K562 (cell line): ENCODE results near the gene PHB1. TPM values are rescaled to one million over a fixed set of nuclear protein-coding genes. Genes with fewer than 3 reads are reported as not detected.

Source experiments
- ATAC-seq: fragments of 200-7000 bp; cut with Tn5 transposase; 3 replicates; pipeline ENCODE4 v1.9.1; 2020; ENCODE audit warnings: moderate library complexity
- BruUV-seq: library from RNA; stranded (reverse); fragments of 400-500 nt; replicated peaks from 2 replicates; lab custom pipeline; 2021; lab: Mats Ljungman, UMichigan
- CTCF ChIA-PET: fragments of 300-600 bp; formaldehyde crosslinking; extraction: SDS; loops from one replicate; lab custom pipeline; 2021; ENCODE audit warnings: low intra/inter-chr PET ratio; lab: Yijun Ruan, JAX
- POLR2A ChIA-PET: fragments of 300-600, 350-650 bp; sonication (Branson Sonifier 250); formaldehyde crosslinking; extraction: SDS; loops from one replicate; lab custom pipeline; 2021; ENCODE audit warnings: antibody characterized with exemption, inconsistent platforms; lab: Yijun Ruan, JAX
- DNase-seq, 4 experiments: peaks; one replicate each; pipeline versions ENCODE4 v3.0.0 to v3.0.0-alpha.2; 2011 to 2018; ENCODE audit warnings: low spot score in 3 of 4, mixed read lengths in 3 of 4; ENCODE audit errors: extremely low read depth in 1 of 4
- FAIRE-seq: peaks from 2 replicates; lab custom pipeline; 2011; peaks lifted over from hg19 to GRCh38; lab: Jason Lieb, UNC
- H2AFZ ChIP-seq: 2 replicates; pipeline ENCODE4 v1.6.0; 2011; ENCODE audit warnings: low read depth, low read length, control low read depth, inconsistent platforms
- H3K27ac ChIP-seq: fragments of 200-600 bp; 3 replicates; pipeline ENCODE4 v1.8.0; 2011; ENCODE audit warnings: low read depth, mild to moderate bottlenecking, control low read depth, inconsistent platforms, low read length, moderate library complexity, mixed read lengths; ENCODE audit errors: extremely low read depth
- H3K27me3 ChIP-seq, 2 experiments: fragments of 300-600 bp in 1 of 2; 2 replicates in 1 of 2; 3 replicates in 1 of 2; pipeline versions ENCODE4 v1.6.0 to v1.8.0; 2011; ENCODE audit warnings: inconsistent platforms in 2 of 2, low read length in 2 of 2, mild to moderate bottlenecking in 1 of 2, mixed read lengths in 1 of 2, moderate library complexity in 1 of 2; ENCODE audit not compliant: control insufficient read depth in 2 of 2, insufficient read depth in 2 of 2
- H3K36me3 ChIP-seq: fragments of 300-600 bp; 3 replicates; pipeline ENCODE4 v1.8.0; 2011; ENCODE audit warnings: mild to moderate bottlenecking, low read length, inconsistent platforms; ENCODE audit not compliant: control insufficient read depth, insufficient read depth
- H3K4me1 ChIP-seq, 2 experiments: fragments of 200-600 bp in 1 of 2; replicated peaks in 1 of 2; 2 replicates in 1 of 2; 3 replicates in 1 of 2; pipeline versions ENCODE4 v1.5.1 to v1.8.0; 2011; ENCODE audit warnings: inconsistent platforms in 2 of 2, low read length in 2 of 2, mild to moderate bottlenecking in 1 of 2, mixed read lengths in 1 of 2, moderate library complexity in 1 of 2; ENCODE audit not compliant: control insufficient read depth in 2 of 2, insufficient read depth in 2 of 2
- H3K4me2 ChIP-seq: 2 replicates; pipeline ENCODE4 v1.6.1; 2011; ENCODE audit warnings: low read length, control low read depth, inconsistent platforms, mixed read lengths; ENCODE audit not compliant: insufficient read depth
- H3K4me3 ChIP-seq: fragments of 200-600 bp; sonication (generic), shearing (Covaris generic); 2 replicates; pipeline ENCODE4 v1.5.1; 2016; ENCODE audit warnings: control low read depth, inconsistent platforms
- H3K79me2 ChIP-seq: fragments of 200-600 bp; 3 replicates; pipeline ENCODE4 v1.8.0; 2011; ENCODE audit warnings: low read length, inconsistent platforms; ENCODE audit not compliant: control insufficient read depth, insufficient read depth
- H3K9ac ChIP-seq, 2 experiments: 2 replicates each; pipeline versions ENCODE4 v1.6.0 to v1.6.1; 2011; ENCODE audit warnings: low read depth in 2 of 2, low read length in 2 of 2, control low read depth in 1 of 2, inconsistent platforms in 1 of 2, mild to moderate bottlenecking in 1 of 2, mixed read lengths in 1 of 2; ENCODE audit not compliant: insufficient read depth in 1 of 2
- H3K9me1 ChIP-seq: one replicate; pipeline ENCODE4 v1.6.0; 2011; ENCODE audit warnings: inconsistent platforms, mild to moderate bottlenecking, low read length, moderate library complexity; ENCODE audit not compliant: control insufficient read depth, insufficient read depth
- H3K9me3 ChIP-seq: replicated peaks from 2 replicates; pipeline ENCODE4 v1.5.1; 2011; ENCODE audit warnings: low read depth, low read length, inconsistent platforms; ENCODE audit not compliant: control insufficient read depth, insufficient read depth
- H4K20me1 ChIP-seq: replicated peaks from 2 replicates; pipeline ENCODE4 v1.6.1; 2011; ENCODE audit warnings: low read length, inconsistent platforms, mixed read lengths; ENCODE audit not compliant: control insufficient read depth, insufficient read depth
- BHLHE40 ChIP-seq: IDR thresholded peaks from 2 replicates; pipeline ENCODE4 v1.6.1; 2011; ENCODE audit warnings: low read length, improper control_type of control experiment
- CHAMP1 ChIP-seq: fragments of 450-650 bp; IDR thresholded peaks from 2 replicates; pipeline ENCODE4 v1.6.1; 2016; ENCODE audit warnings: mild to moderate bottlenecking
- OTX1 ChIP-seq: fragments of 450-650 bp; formaldehyde crosslinking; IDR thresholded peaks from 2 replicates; pipeline ENCODE4 v1.4.0; 2022; ENCODE audit warnings: mild to moderate bottlenecking
- RBM25 ChIP-seq: fragments of 200-400 bp; formaldehyde crosslinking; IDR thresholded peaks from 2 replicates; pipeline ENCODE4 v1.6.1; 2018; ENCODE audit warnings: low read length, low read depth, moderate library complexity; ENCODE audit not compliant: severe bottlenecking
- SAFB2 ChIP-seq: fragments of 200-400 bp; formaldehyde crosslinking; IDR thresholded peaks from 2 replicates; pipeline ENCODE4 v1.6.1; 2018; ENCODE audit warnings: borderline replicate concordance, low read length, low read depth, moderate library complexity; ENCODE audit not compliant: severe bottlenecking
- TFAM ChIP-seq: fragments of 250-450 bp; sonication (Bioruptor Pico); conservative IDR thresholded peaks from 2 replicates; pipeline ENCODE4 v1.5.0; 2021; ENCODE audit warnings: mild to moderate bottlenecking, moderate library complexity
- ZFP30 ChIP-seq: fragments of 250-450 bp; sonication (Bioruptor Pico); IDR thresholded peaks from 2 replicates; pipeline ENCODE4 v1.8.0; 2022; ENCODE audit warnings: moderate library complexity, mild to moderate bottlenecking, inconsistent platforms, borderline replicate concordance
- ZFP36 ChIP-seq: fragments of 150-350 bp; IDR thresholded peaks from 2 replicates; pipeline ENCODE4 v1.6.1; 2018; ENCODE audit warnings: low read length, low read depth; ENCODE audit not compliant: partially characterized antibody
- whole genome bisulfite sequencing: fragments of 100-300 bp; shearing (Covaris generic); methylation state at CpG from one replicate; pipeline ENCODE4 v1.1.6; 2016; ENCODE audit warnings: low coverage, mixed read lengths; ENCODE audit not compliant: insufficient coverage; ENCODE audit errors: missing lambda C conversion rate; 5-methylcytosine and 5-hydroxymethylcytosine counted together
- in situ Hi-C: fragments of 300-500 bp; cut with MboI; formaldehyde crosslinking; loops from 4 replicates; pipeline ENCODE4 v1.15.0; 2018; ENCODE audit warnings: inconsistent platforms, mixed read lengths
- intact Hi-C: fragments of 100-400 bp; cut with micrococcal nuclease; formaldehyde crosslinking; loops from 2 replicates; pipeline ENCODE4 v1.14.2; 2022
- polyA plus RNA-seq, 8 experiments: library from polyadenylated mRNA; depleted of rRNA in 4 of 8; stranded (reverse) in 5 of 8; unstranded in 3 of 8; fragments of >200 nt; fragmentation: Nextera tagmentation in 2 of 8; fragmentation: Illumina TruSeq in 1 of 8; extraction: Ambion mirVana in 2 of 8; extraction: Trizol in 1 of 8; gene quantifications; 2 replicates each; pipeline versions ENCODE4 v1.2.1 to v1.2.3, GENCODE V29; 2011 to 2014; ENCODE audit warnings: inconsistent platforms in 1 of 8, missing spikeins in 1 of 8
- total RNA-seq, 7 experiments: library from RNA; depleted of rRNA in 6 of 7; stranded (reverse); fragments of >200 nt in 6 of 7; fragmentation: Illumina TruSeq in 2 of 7; extraction: Trizol in 2 of 7; gene quantifications; 2 replicates each; pipeline versions ENCODE4 v1.2.1 to v1.2.3, GENCODE V29; 2011 to 2021; ENCODE audit warnings: low replicate concordance in 1 of 7

PHB1 gene
- total and polyA plus RNA-seq, 9 of the 15 experiments (the other 6 are each of a cell fraction or from before 2014, with no cell fraction given): 191 to 818 (median 349) TPM

- TF ChIP-seq SAFB2 (no peak), CHAMP1 (no peak), OTX1 (CRISPR knock-in tag) (no peak), ZFP30 (CRISPR knock-in tag) (no peak)
Measured at GRCh38 chr17:49457564-49458535, 43.2 kb upstream of the PHB1 start (continued).

DNA sequence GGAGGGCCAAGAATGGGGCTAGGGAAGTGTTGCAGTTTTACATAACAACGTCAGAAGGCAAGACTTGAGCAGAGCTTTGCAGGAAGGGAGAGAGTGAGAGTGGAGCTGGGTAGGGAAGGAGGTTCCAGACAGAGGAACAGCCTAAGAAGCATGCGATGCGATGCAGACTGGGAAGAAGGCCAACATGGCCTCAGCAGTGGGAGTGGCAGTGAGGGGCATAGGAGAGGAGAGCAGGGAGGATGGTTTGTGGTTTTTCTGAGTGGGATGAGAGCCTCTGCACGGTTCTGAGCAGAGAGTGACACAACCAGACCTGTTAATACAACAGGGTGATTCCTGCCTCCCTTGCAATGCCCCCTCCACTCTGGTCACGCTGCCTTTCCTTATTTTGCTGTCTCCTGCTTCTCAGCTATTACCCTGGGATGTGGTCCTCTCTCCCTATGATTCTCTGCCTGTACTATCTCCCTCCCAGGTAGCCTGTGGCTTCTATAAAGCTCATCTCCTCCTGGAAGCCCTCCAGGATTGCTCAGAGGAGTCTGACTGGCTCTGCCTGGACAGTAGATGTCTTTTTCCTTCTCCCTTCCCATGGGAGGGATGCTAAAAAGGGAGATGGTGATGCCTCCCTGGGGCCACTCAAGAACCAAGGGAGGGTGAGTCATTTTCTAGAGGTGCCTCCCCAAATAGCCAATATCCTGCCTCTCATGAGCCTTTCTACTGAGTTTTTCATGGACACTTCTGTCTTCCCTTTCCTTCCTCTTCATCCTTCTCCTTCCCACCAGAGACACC, 41.7 kb upstream of the PHB1 start:
- H3K79me2 ChIP-seq: no peaks in the 10 kb centered on the region
- TF ChIP-seq TFAM (CRISPR knock-in tag): no peak
- peak; percentile 89 for TF ChIP-seq ZFP36
- 0 out of 2 replicates have a peak, but pooled peaks have one; percentile 22 for TF ChIP-seq BHLHE40
- TF ChIP-seq RBM25: peak; percentile 31
- H2AFZ ChIP-seq: no peak overlapping the region
- CTCF ChIA-PET: no interaction called here
- H3K27ac ChIP-seq: no peak overlapping the region
- 0% methylated on average over 5 of the region's 5 CpGs for WGBS
- H4K20me1 ChIP-seq: peaks cover 5% of the 10 kb centered on the region
- in situ Hi-C loops (no loop called here), intact Hi-C loops (no loop called here)
- no peaks in the 10 kb centered on the region for H3K9me1 ChIP-seq
- no TSS peak for BruUV-seq
- POLR2A ChIA-PET: interaction anchor here (0.6 kb wide), 2 partner anchors 8 to 41 kb away, joined by 3 read pairs; no protein-coding TSS in a partner anchor
- H3K4me1 ChIP-seq: peaks cover 3 to 5% of the 10 kb centered on the region in 2 experiments; a peak in 3 of 5 replicates
- ATAC-seq (no peak), FAIRE-seq (no peak), DNase-seq (no peak)
- peaks cover 47 to 73% of the 10 kb centered on the region in 2 experiments for H3K27me3 ChIP-seq
- no peaks in the 10 kb centered on the region for H3K36me3 ChIP-seq
- H3K4me2 ChIP-seq: no peak overlapping the region
- no peaks in the 10 kb centered on the region for H3K9me3 ChIP-seq
- H3K4me3 ChIP-seq: no peak overlapping the region
- no peak overlapping the region for H3K9ac ChIP-seq
